IgD-negative memory B cell (primary cell): ENCODE measurements around the gene ZCCHC8. TPM values are rescaled to one million over a fixed set of nuclear protein-coding genes. Genes with fewer than 3 reads are reported as not detected.
"Not testable (repeated sequence)": the region's sequence is repeated elsewhere in the genome, so short reads cannot be mapped to it uniquely, and the experiment has no call there.

Experiments
- H3K27ac Mint-ChIP-seq, 3 donors: one replicate each; pipeline ENCODE4 v1.8.0; 2020 to 2022; ENCODE audit warnings: mild to moderate bottlenecking in 3 of 3, mixed read lengths in 3 of 3, moderate library complexity in 1 of 3
- H3K27me3 Mint-ChIP-seq: one replicate; pipeline ENCODE4 v1.8.0; 2021; ENCODE audit warnings: mixed read lengths
- H3K36me3 Mint-ChIP-seq: one replicate; pipeline ENCODE4 v1.8.0; 2020; ENCODE audit warnings: mild to moderate bottlenecking, mixed read lengths
- H3K4me1 Mint-ChIP-seq, 3 donors: one replicate each; pipeline ENCODE4 v1.8.0; 2020 to 2022; ENCODE audit warnings: mixed read lengths in 3 of 3, mild to moderate bottlenecking in 1 of 3
- H3K4me3 Mint-ChIP-seq, 4 donors: one replicate each; pipeline ENCODE4 v1.8.0; 2020 to 2022; ENCODE audit warnings: mild to moderate bottlenecking in 4 of 4, mixed read lengths in 4 of 4, moderate library complexity in 3 of 4
- H3K9me3 Mint-ChIP-seq, 3 donors: one replicate each; pipeline ENCODE4 v1.8.0; 2020 to 2021; ENCODE audit warnings: mixed read lengths in 3 of 3, mild to moderate bottlenecking in 1 of 3
- polyA plus RNA-seq: library from polyadenylated mRNA; unstranded; fragments of 300-500 nt; fragmentation: Illumina TruSeq; gene quantifications from one replicate; pipeline ENCODE4 v1.2.3, GENCODE V29; 2021

ZCCHC8 gene
- polyA plus RNA-seq, 1 donor from 2014 or later: 13.6 TPM

- no peak overlapping the region for H3K4me3 Mint-ChIP-seq
- H3K9me3 Mint-ChIP-seq: no peaks in the 10 kb centered on the region
- no peak overlapping the region for H3K27ac Mint-ChIP-seq
- H3K27me3 Mint-ChIP-seq: no peaks in the 10 kb centered on the region
- peaks cover 9% of the 10 kb centered on the region for H3K36me3 Mint-ChIP-seq
- peaks cover 21 to 31% (median 30%) of the 10 kb centered on the region in 3 donors for H3K4me1 Mint-ChIP-seq
These were observed 18.7 kb upstream of the ZCCHC8 start for GRCh38 chr12:122519418-122519817.

GRCh38 chr12:122518908-122519307 lies 18.2 kb upstream of the ZCCHC8 start:
- H3K27ac Mint-ChIP-seq: peak overlapping the region in 1 of 3 donors; percentile 21
- H3K36me3 Mint-ChIP-seq: peaks cover 9% of the 10 kb centered on the region

DNA sequence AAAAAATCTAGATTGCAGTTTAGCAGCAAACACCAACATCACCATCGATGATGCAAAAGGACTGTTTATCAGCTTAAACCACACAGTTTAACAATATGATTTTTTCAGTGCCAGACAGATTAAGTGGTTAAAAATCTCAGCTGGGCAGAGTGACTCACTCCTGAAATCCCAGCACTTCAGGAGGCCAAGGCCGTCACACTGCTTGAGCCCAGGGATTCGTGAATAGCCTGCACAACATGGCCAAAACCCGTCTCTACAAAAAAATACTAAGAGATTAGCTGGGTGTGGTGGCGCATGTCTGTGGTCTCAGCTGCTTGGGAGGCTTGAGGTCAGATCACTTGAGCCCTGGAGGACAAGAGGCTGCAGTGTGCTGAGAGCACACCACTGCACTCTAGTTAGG lies 17.1 kb upstream of the ZCCHC8 start:
- Mint-ChIP-seq H3K4me3 (no peak overlapping the region), H3K27me3 (no peaks in the 10 kb centered on the region), H3K9me3 (no peaks in the 10 kb centered on the region), H3K27ac (peak overlapping the region in 1 of 3 donors; percentile 24), H3K4me1 (peaks cover 12 to 19% (median 15%) of the 10 kb centered on the region in 3 donors), H3K36me3 (peaks cover 9% of the 10 kb centered on the region)

More at GRCh38 chr12:122518908-122519307, 18.2 kb upstream of the ZCCHC8 start:
- H3K4me3 Mint-ChIP-seq: no peak overlapping the region
- no peaks in the 10 kb centered on the region for H3K27me3 Mint-ChIP-seq
- peaks cover 17 to 26% (median 25%) of the 10 kb centered on the region in 3 donors for H3K4me1 Mint-ChIP-seq
- H3K9me3 Mint-ChIP-seq: no peaks in the 10 kb centered on the region

DNA sequence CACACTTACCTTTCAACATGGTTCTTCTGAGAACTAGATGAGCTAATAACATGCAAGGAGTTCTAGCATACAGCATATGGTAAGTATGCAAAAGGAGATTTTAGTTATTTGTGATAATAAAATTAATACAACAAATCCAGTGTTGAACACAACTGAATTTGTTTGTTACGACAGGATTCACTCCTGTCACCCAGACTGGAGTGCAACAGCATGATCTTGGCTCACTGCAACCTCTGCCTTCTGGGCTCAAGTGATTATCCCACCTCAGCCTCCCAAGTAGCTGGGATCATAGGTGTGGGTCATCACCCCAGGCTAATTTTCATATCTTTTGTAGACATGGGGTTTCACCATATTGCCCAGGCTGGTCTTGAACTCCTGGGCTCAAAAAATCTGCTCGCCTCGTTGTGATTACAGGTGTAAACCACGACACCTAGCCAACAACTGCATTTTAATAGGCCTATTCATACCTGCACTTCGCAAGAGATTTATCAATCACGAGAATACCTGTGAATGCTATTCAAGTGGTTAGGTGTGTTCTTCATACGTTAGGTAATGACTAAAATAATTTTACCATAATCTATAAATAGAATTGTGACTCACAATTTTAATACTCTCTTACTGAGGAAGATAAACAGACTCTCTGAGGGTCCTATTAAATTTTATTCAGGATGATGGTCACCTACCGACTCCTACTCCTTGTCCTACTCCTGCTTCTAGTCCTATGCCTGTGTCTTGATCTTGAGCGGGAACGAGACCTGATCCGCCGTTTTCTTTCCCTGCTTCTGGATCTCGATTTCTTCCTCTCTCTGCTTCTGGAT lies 16.0 kb upstream of the ZCCHC8 start:
- peak overlapping the region in 2 of 3 donors; percentile 5 to 79 for H3K27ac Mint-ChIP-seq
- no peaks in the 10 kb centered on the region for H3K27me3 Mint-ChIP-seq
- H3K9me3 Mint-ChIP-seq: no peaks in the 10 kb centered on the region
- H3K36me3 Mint-ChIP-seq: peaks cover 9% of the 10 kb centered on the region
- H3K4me3 Mint-ChIP-seq: no peak overlapping the region
- peaks cover 9 to 14% (median 10%) of the 10 kb centered on the region in 3 donors for H3K4me1 Mint-ChIP-seq

- Mint-ChIP-seq H3K9me3 (no peaks in the 10 kb centered on the region), H3K36me3 (peaks cover 9% of the 10 kb centered on the region), H3K4me1 (peaks cover 4 to 8% (median 4%) of the 10 kb centered on the region in 3 donors), H3K27me3 (no peaks in the 10 kb centered on the region), H3K27ac (peak overlapping the region in 2 of 3 donors; percentile 11 to 76), H3K4me3 (no peak overlapping the region)
These were observed 14.5 kb upstream of the ZCCHC8 start for GRCh38 chr12:122515275-122515674.

GRCh38 chr12:122513660-122514059 lies 12.9 kb upstream of the ZCCHC8 start:
- Mint-ChIP-seq H3K27me3 (no peaks in the 10 kb centered on the region), H3K4me3 (peak overlapping the region in 1 of 4 donors; percentile 12), H3K36me3 (peaks cover 6% of the 10 kb centered on the region), H3K4me1 (peaks cover 3 to 6% (median 4%) of the 10 kb centered on the region in 3 donors), H3K9me3 (no peaks in the 10 kb centered on the region), H3K27ac (peak overlapping the region in 1 of 3 donors; percentile 73)

- H3K9me3 Mint-ChIP-seq, H3K27me3 Mint-ChIP-seq, H3K4me1 Mint-ChIP-seq, H3K4me3 Mint-ChIP-seq, H3K36me3 Mint-ChIP-seq: not testable (repeated sequence)
- peak overlapping the region in 1 of 3 donors; percentile 83 for H3K27ac Mint-ChIP-seq
These were observed 12.3 kb upstream of the ZCCHC8 start for GRCh38 chr12:122513028-122513427.

- Mint-ChIP-seq H3K9me3 (no peaks in the 10 kb centered on the region), H3K27ac (peak overlapping the region in 1 of 3 donors; percentile 18), H3K4me3 (no peak overlapping the region), H3K36me3 (no peaks in the 10 kb centered on the region), H3K27me3 (no peaks in the 10 kb centered on the region), H3K4me1 (peaks cover 0 to 6% (median 0%) of the 10 kb centered on the region in 3 donors)
These were observed 7.4 kb upstream of the ZCCHC8 start for GRCh38 chr12:122508163-122508562.

DNA sequence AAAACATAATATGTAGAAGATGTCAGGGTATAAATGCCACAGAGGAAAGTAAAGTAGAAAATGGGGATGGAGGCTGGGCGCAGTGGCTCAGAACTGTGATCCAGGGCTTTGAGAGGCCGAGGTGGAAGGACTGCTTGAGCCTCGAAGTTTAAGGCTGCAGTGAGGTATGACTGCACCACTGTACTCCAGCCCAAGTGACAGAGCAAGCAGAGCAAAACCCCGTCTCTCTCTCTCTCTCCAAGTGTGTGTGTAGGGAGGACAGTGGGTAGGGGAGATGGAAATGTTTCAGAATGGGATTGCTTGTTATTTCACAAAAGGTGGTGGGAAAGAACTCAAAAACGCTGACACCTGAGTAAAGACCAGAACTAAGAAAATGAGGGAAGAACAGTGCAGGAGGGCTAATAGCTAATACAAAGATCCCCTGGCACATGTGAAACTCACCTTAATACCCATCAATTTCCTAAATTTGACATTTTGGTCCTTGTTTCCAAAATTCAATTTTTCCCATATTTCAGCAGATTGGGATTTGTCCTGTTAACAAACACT lies 5.7 kb upstream of the ZCCHC8 start:
- no peaks in the 10 kb centered on the region for H3K36me3 Mint-ChIP-seq

DNA sequence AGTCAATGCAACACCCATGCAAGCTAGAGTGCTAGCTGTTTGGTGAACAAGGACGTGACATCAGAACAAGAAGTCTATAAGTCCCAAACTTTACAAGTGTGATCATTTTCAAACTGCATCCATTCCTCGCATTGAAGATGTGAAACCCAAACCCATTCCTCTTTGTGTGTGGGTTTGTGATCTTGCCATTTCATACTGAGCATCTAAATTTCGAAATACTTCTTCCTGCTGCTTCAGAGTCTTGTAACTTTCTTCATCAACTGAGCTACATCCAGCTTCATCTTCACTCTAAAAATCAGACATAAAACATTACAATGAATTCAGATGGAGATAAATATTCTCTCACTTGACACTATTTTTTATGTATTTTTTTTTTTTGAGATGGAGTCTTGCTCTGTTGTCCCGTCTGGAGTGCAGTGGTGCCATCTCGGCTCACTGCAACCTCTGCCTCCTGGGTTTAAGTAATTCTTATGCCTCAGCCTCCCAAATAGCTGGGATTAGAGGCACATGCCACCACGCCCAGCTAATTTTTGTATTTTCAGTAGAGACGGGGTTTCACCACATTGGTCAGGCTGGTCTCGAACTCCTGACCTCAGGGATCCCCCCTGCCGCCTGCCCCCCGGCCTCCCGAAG lies 4.8 kb upstream of the ZCCHC8 start:
- Mint-ChIP-seq H3K27me3 (no peaks in the 10 kb centered on the region), H3K27ac (peak overlapping the region in 1 of 3 donors; percentile 72), H3K36me3 (no peaks in the 10 kb centered on the region), H3K4me3 (no peak overlapping the region), H3K9me3 (no peaks in the 10 kb centered on the region), H3K4me1 (peaks cover 13 to 19% (median 16%) of the 10 kb centered on the region in 3 donors)

More for the DNA sequence above, 5.7 kb upstream of the ZCCHC8 start:
- Mint-ChIP-seq H3K4me1 (peaks cover 9 to 12% (median 9%) of the 10 kb centered on the region in 3 donors), H3K9me3 (no peaks in the 10 kb centered on the region), H3K27ac (peak overlapping the region in 2 of 3 donors; percentile 36 to 73), H3K4me3 (peak overlapping the region in 1 of 4 donors; percentile 11), H3K27me3 (no peaks in the 10 kb centered on the region)

GRCh38 chr12:122503783-122504590 lies 3.3 kb upstream of the ZCCHC8 start:
- peaks cover 2% of the 10 kb centered on the region for H3K36me3 Mint-ChIP-seq
- H3K27ac Mint-ChIP-seq: peak overlapping the region; percentile 43 to 97 (median 89)
- H3K4me1 Mint-ChIP-seq: peaks cover 18 to 22% (median 22%) of the 10 kb centered on the region in 3 donors
- H3K9me3 Mint-ChIP-seq: no peaks in the 10 kb centered on the region
- H3K4me3 Mint-ChIP-seq: peak overlapping the region in 1 of 4 donors; percentile 65
- no peaks in the 10 kb centered on the region for H3K27me3 Mint-ChIP-seq

- Mint-ChIP-seq H3K4me3 (peak overlapping the region in 2 of 4 donors; percentile 65 to 72), H3K4me1 (peaks cover 22 to 27% (median 25%) of the 10 kb centered on the region in 3 donors), H3K27ac (peak overlapping the region; percentile 43 to 97 (median 89)), H3K9me3 (no peaks in the 10 kb centered on the region), H3K27me3 (no peaks in the 10 kb centered on the region), H3K36me3 (peaks cover 2% of the 10 kb centered on the region)
These were observed 2.5 kb upstream of the ZCCHC8 start for GRCh38 chr12:122503147-122503751.

DNA sequence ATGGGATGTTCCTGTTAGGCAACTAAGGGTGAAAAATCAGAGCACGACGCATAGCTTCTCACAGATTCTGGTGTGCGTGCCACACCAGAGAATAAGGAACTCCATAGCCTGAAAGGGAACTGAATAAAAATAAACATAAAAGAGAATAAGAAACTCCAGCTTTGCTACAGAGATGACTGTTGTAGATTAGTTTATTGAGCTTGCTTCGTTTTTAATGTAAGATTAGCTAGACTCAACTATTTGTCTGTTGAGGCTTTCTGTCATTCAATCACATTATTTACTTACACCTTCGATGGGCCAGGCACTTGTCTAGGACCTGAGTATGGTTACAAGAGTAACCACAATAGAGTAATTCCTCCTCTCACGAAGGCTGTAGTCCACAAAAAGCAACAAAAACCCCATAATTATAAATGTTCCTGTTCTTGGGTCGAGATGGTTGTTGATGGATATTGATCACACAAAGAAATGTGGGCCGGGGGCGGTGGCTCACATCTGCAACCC lies 807 bp upstream of the ZCCHC8 start:
- Mint-ChIP-seq H3K36me3 (peaks cover 2% of the 10 kb centered on the region), H3K27ac (peak overlapping the region; percentile 87 to 97 (median 89)), H3K27me3 (no peaks in the 10 kb centered on the region), H3K9me3 (no peaks in the 10 kb centered on the region), H3K4me3 (peak overlapping the region; percentile 80 to 100 (median 98)), H3K4me1 (peaks cover 27 to 31% (median 30%) of the 10 kb centered on the region in 3 donors)
